Gastrocnemius medialis (tissue), 4 donors: Measurements from ENCODE around the gene LRRC45. TPM values are rescaled to one million over a fixed set of nuclear protein-coding genes. Genes with fewer than 3 reads are reported as not detected.
"Not testable (repeated sequence)": the region's sequence is repeated elsewhere in the genome, so short reads cannot be mapped to it uniquely, and the experiment has no call there.

Experiments used
- ATAC-seq, 2 donors: fragments of 150-250 bp; one replicate each; pipeline ENCODE4 v1.9.1; 2016
- DNase-seq, 2 donors: peaks; one replicate each; pipeline ENCODE4 v3.0.0-alpha.2; 2019
- H3K27ac ChIP-seq, 4 donors: fragments of 200-600 bp; sonication (generic); 1 replicate in 1 of 4; 2 replicates in 3 of 4; pipeline ENCODE4 v1.5.1; 2016 to 2018; ENCODE audit warnings: mild to moderate bottlenecking in 2 of 4, moderate library complexity in 1 of 4
- H3K27me3 ChIP-seq, 3 donors: fragments of 200-600 bp; sonication (generic) in 2 of 3; 1 replicate in 1 of 3; 2 replicates in 2 of 3; pipeline versions ENCODE4 v1.5.1 to v1.6.0; 2016 to 2019; ENCODE audit warnings: mild to moderate bottlenecking in 1 of 3, moderate library complexity in 1 of 3
- H3K36me3 ChIP-seq, 2 donors: fragments of 200-600 bp; sonication (generic) in 1 of 2; one replicate each; pipeline ENCODE4 v1.5.1; 2017 to 2018
- H3K4me1 ChIP-seq, 2 donors: fragments of 200-600 bp; sonication (generic) in 1 of 2; one replicate each; pipeline ENCODE4 v1.5.1; 2016 to 2017; ENCODE audit warnings: mild to moderate bottlenecking in 2 of 2
- H3K4me3 ChIP-seq, 4 donors: fragments of 200-600 bp; sonication (generic) in 3 of 4; 1 replicate in 1 of 4; 2 replicates in 3 of 4; pipeline ENCODE4 v1.5.1; 2016 to 2019; ENCODE audit warnings: mild to moderate bottlenecking in 2 of 4
- H3K9me3 ChIP-seq, 3 donors: fragments of 200-600 bp; sonication (generic) in 2 of 3; 1 replicate in 1 of 3; 2 replicates in 2 of 3; pipeline ENCODE4 v1.5.1; 2016 to 2019
- POLR2A ChIP-seq, 2 donors: fragments of 450-650 bp; IDR thresholded peaks; one replicate each; pipeline ENCODE4 v1.6.1; 2017; ENCODE audit warnings: antibody characterized with exemption in 2 of 2, mild to moderate bottlenecking in 2 of 2, moderate library complexity in 2 of 2
- in situ Hi-C, 4 donors: fragments of 200-750 bp; cut with MboI; loops; one replicate each; pipeline versions ENCODE4 v1.15.0 to v1.8.0; 2017; ENCODE audit warnings: low sequenced_read_pairs in 4 of 4
- intact Hi-C: fragments of 100-400 bp; cut with DNase I; formaldehyde crosslinking; loops from one replicate; pipeline ENCODE4 v1.15.1; 2023; ENCODE audit warnings: low total_unique reads
- total RNA-seq, 4 donors: library from RNA; depleted of rRNA; stranded (reverse); fragments of >200 nt; gene quantifications; one replicate each; pipeline versions ENCODE4 v1.1.0 to v1.2.3, GENCODE V29; 2016
- TF ChIP-seq, protein P1 (sequence below), 5 experiments: fragments of 450-650 bp in 3 of 5; fragments of 200-600 bp in 2 of 5; sonication (generic) in 2 of 5; IDR thresholded peaks in 4 of 5; conservative IDR thresholded peaks in 1 of 5; 1 replicate in 4 of 5; 2 replicates in 1 of 5; pipeline ENCODE4 v1.5.1; 2016 to 2019; ENCODE audit warnings: antibody characterized with exemption in 5 of 5, mild to moderate bottlenecking in 3 of 5, moderate library complexity in 3 of 5

Gene LRRC45
- total RNA-seq, 4 donors from 2014 or later, result 1.1 to 5.0 (median 3.8) TPM

DNA sequence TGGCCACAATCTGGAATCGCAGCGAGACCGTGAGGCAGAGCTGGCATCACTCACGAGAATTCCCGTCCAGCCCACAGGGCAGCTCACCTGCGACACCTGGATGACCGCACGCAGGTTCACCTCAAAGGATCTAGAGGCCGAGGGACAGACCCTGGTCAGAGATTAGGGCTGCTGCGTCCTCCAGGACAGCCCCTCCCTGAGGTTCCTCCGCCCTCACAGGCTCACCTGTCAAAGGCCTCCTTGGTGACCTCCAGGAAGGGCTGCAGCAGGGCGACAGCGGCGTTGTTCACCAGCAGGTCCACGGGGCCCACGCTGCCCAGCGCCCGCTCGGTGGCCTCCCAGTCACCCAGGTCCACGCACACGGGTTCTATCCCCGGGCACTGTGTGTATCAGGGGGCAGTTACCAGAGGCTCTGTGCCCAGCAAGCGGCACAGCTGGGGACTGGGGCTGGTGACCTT is 13.6 kb downstream of the LRRC45 start:
- Histone ChIP-seq H3K27ac (peak overlapping the region; percentile 85 to 99 (median 95)), H3K27me3 (peaks cover 7 to 11% (median 10%) of the 10 kb centered on the region in 3 donors), H3K36me3 (peaks cover 3 to 16% of the 10 kb centered on the region in 2 donors), H3K4me3 (peak overlapping the region; percentile 63 to 89 (median 78)), H3K4me1 (peaks cover 9 to 25% of the 10 kb centered on the region in 2 donors), H3K9me3 (no peaks in the 10 kb centered on the region)
- TF ChIP-seq, protein P1, sequence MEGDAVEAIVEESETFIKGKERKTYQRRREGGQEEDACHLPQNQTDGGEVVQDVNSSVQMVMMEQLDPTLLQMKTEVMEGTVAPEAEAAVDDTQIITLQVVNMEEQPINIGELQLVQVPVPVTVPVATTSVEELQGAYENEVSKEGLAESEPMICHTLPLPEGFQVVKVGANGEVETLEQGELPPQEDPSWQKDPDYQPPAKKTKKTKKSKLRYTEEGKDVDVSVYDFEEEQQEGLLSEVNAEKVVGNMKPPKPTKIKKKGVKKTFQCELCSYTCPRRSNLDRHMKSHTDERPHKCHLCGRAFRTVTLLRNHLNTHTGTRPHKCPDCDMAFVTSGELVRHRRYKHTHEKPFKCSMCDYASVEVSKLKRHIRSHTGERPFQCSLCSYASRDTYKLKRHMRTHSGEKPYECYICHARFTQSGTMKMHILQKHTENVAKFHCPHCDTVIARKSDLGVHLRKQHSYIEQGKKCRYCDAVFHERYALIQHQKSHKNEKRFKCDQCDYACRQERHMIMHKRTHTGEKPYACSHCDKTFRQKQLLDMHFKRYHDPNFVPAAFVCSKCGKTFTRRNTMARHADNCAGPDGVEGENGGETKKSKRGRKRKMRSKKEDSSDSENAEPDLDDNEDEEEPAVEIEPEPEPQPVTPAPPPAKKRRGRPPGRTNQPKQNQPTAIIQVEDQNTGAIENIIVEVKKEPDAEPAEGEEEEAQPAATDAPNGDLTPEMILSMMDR (IDR thresholded peaks at IDR 0.05 in 4 of 5, conservative IDR thresholded peaks at IDR 0.05 in 1 of 5), result no peak
- no peak for TF ChIP-seq POLR2A (IDR thresholded peaks at IDR 0.05)
- ATAC-seq (no peak), DNase-seq (no peak)
- in situ Hi-C loops, result loop anchor here (10.0 to 25.0 kb wide), 2 partner anchors 101 to 118 kb away; no protein-coding TSS in a partner anchor
- intact Hi-C loops, result loop anchor here (1.0 to 5.0 kb wide), 3 partner anchors 13 to 201 kb away; partner anchors contain the start of genes FASN and LRRC45

DNA sequence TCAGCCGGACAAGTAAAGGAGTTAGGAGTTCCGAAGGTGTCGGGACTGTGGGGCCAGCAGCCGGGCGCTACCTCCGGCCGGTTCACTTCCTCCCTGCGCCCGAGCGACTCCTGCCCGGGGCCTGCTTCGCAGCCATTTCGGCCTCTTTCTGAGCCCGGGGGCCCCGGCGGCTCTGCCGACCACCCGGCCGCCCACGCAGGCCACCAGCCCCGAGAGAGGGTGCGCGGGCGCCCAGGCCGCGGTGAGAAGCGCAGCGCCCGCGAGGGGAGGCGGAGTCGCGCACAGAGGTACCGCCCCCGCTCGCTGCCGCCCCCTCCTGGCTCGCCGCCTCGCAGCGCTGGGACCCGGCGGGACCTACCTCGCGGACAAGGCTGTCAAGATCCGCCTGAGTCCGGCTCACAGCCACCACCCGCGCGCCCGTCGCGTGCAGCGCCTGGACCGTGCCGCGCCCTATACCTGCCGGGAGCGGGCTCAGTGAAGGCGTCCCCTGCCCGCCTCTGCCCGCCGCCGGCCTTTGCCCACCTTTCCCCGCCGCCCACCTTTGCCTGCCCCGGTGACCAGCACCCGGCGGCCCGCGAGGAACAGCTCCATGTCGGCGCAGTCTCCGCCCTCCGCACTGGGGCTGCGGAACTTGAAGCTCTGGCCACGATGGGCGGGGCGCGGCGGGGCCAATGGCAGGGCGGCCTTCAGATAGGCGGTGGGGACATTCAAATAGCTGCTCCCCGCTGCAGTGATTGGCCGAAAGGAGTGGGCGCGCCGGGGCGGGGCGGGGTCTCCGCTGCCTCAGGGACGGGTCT is 14.2 kb downstream of the LRRC45 start, which contains the start of gene DCXR:
Gene DCXR (minus strand): TSS at position 606 of the 797 bp plus-strand sequence. CDS start 15 bp downstream, at position 591.
- ATAC-seq, result peak; percentile 97 to 99
- Histone ChIP-seq H3K27me3 (peaks cover 2 to 8% (median 6%) of the 10 kb centered on the region in 3 donors), H3K27ac (peak within 1 kb of the TSS; percentile 85 to 99 (median 95)), H3K9me3 (no peaks in the 10 kb centered on the region), H3K4me3 (peak within 1 kb of the TSS; percentile 63 to 89 (median 78)), H3K36me3 (peaks cover 3 to 16% of the 10 kb centered on the region in 2 donors), H3K4me1 (peaks cover 9 to 22% of the 10 kb centered on the region in 2 donors)
- intact Hi-C loops (loop anchor here (1.0 to 5.0 kb wide), 3 partner anchors 14 to 200 kb away; partner anchors contain the start of genes FASN and LRRC45), in situ Hi-C loops (loop anchor here (10.0 to 25.0 kb wide), 2 partner anchors 100 to 118 kb away; no protein-coding TSS in a partner anchor)
- DNase-seq, result peak; percentile 97 to 98
- peak; percentile 98 to 99 for TF ChIP-seq POLR2A (IDR thresholded peaks at IDR 0.05)
- TF ChIP-seq, protein P1 (IDR thresholded peaks at IDR 0.05 in 4 of 5, conservative IDR thresholded peaks at IDR 0.05 in 1 of 5), result peak; percentile 49 to 85 (median 78)

DNA sequence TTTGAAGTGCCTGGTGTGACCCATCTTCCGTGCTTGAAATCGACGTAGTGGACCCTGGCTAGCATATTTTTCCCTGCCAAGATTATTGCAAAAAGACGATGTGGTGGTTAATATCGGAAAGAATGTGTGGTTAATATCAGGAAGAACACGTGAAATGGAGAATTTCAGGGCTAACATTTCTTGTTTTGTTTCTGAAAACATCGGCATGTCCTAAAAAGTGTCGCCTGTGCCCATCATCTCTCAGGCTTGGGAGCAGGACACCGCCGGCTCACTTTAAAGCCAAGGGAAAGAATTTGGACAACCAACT is 14.7 kb downstream of the LRRC45 start:
- intact Hi-C loops (loop anchor here (1.0 to 5.0 kb wide), 3 partner anchors 15 to 199 kb away; partner anchors contain the start of genes FASN and LRRC45), in situ Hi-C loops (loop anchor here (10.0 to 25.0 kb wide), 2 partner anchors 99 to 117 kb away; no protein-coding TSS in a partner anchor)
- DNase-seq, result no peak
- H3K4me3 ChIP-seq, result peak overlapping the region; percentile 63 to 89 (median 78)
- peaks cover 3 to 16% of the 10 kb centered on the region in 2 donors for H3K36me3 ChIP-seq
- TF ChIP-seq, protein P1 (IDR thresholded peaks at IDR 0.05 in 4 of 5, conservative IDR thresholded peaks at IDR 0.05 in 1 of 5), result no peak
- no peak for TF ChIP-seq POLR2A (IDR thresholded peaks at IDR 0.05)
- H3K27me3 ChIP-seq, result peaks cover 0 to 2% (median 0%) of the 10 kb centered on the region in 3 donors
- H3K9me3 ChIP-seq, result no peaks in the 10 kb centered on the region
- no peak for ATAC-seq
- peak overlapping the region; percentile 85 to 99 (median 95) for H3K27ac ChIP-seq
- peaks cover 9 to 22% of the 10 kb centered on the region in 2 donors for H3K4me1 ChIP-seq

DNA sequence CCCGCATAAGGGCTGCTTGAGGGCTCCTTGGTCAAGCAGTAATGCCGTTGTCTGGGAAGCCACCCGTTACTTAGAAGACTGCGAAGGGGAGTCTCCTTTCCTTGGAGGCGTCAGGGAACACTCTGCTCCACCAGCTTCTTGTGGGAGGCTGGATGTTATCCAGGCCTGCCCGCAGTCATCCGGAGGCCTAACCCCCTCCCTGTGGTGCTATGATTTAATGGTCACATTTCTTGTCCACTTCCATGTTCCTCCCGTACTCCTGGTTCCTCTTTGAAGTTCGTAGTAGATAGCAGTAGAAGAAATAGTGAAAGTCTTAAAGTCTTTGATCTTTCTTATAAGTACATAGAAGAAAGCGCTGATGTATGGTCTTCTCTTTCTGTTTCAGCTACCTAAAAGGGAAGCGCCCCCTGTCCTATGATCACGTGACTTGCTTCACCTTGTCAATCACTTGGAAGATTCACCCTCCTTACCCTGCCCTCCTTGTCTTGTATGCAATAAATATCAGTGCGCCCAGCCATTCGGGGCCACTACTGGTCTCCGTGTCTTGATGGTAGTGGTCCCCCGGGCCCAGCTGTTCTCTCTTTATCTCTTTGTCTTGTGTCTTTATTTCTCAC is 15.8 kb downstream of the LRRC45 start:
- Histone ChIP-seq H3K36me3 (peaks cover 3 to 16% of the 10 kb centered on the region in 2 donors), H3K4me1 (peaks cover 9 to 22% of the 10 kb centered on the region in 2 donors)
- not testable (repeated sequence) for H3K27ac ChIP-seq, DNase-seq, H3K4me3 ChIP-seq, H3K27me3 ChIP-seq, H3K9me3 ChIP-seq, ATAC-seq
- intact Hi-C loops, result loop anchor here (5.0 kb wide), 1 partner anchor 198 kb away; no protein-coding TSS in a partner anchor
- in situ Hi-C loops, result loop anchor here (10.0 to 25.0 kb wide), 2 partner anchors 98 to 116 kb away; no protein-coding TSS in a partner anchor
